ENCODE results near the gene CCDC175.

DNA sequence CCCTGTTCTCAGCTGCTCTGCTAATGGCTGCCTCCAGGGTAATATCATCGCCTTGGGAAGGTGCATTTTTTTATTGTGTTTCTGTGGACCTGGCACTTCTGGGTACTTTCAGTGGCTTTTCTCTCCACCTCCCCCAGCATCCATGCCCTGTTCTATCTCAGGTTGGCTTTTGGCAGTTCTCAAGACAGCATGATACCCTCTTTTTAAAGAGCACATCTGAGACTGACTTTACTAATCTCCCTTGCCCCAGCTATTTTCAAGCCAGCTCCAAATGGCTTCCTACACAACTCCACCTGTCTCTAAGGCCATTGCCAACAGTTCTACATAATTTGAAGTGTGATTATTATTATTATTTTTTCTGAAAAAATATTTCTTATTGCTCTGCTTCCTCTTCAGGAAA lies 39.1 kb downstream of the CCDC175 start:
- TF ChIP-seq POLR2A (IDR thresholded peaks at IDR 0.05) (no peak), EP300 (IDR thresholded peaks at IDR 0.05) (no peak), POLR2AphosphoS5 (IDR thresholded peaks at IDR 0.05) (no peak)
- TF ChIP-seq, protein P1, sequence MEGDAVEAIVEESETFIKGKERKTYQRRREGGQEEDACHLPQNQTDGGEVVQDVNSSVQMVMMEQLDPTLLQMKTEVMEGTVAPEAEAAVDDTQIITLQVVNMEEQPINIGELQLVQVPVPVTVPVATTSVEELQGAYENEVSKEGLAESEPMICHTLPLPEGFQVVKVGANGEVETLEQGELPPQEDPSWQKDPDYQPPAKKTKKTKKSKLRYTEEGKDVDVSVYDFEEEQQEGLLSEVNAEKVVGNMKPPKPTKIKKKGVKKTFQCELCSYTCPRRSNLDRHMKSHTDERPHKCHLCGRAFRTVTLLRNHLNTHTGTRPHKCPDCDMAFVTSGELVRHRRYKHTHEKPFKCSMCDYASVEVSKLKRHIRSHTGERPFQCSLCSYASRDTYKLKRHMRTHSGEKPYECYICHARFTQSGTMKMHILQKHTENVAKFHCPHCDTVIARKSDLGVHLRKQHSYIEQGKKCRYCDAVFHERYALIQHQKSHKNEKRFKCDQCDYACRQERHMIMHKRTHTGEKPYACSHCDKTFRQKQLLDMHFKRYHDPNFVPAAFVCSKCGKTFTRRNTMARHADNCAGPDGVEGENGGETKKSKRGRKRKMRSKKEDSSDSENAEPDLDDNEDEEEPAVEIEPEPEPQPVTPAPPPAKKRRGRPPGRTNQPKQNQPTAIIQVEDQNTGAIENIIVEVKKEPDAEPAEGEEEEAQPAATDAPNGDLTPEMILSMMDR (IDR thresholded peaks at IDR 0.05): no peak

Data from upper lobe of left lung (tissue), 4 donors.